HG03442 (cell line): ENCODE measurements around the gene OLFM2.
"Not testable (repeated sequence)": the region's sequence is repeated elsewhere in the genome, so short reads cannot be mapped to it uniquely, and the experiment has no call there.

Experiments
- ATAC-seq: cut with Tn5 transposase; IDR thresholded peaks from one replicate; pipeline ENCODE4 v1.9.1; 2021; ENCODE audit warnings: mild to moderate bottlenecking, moderate library complexity; ENCODE audit not compliant: unreplicated experiment

Gene OLFM2

DNA sequence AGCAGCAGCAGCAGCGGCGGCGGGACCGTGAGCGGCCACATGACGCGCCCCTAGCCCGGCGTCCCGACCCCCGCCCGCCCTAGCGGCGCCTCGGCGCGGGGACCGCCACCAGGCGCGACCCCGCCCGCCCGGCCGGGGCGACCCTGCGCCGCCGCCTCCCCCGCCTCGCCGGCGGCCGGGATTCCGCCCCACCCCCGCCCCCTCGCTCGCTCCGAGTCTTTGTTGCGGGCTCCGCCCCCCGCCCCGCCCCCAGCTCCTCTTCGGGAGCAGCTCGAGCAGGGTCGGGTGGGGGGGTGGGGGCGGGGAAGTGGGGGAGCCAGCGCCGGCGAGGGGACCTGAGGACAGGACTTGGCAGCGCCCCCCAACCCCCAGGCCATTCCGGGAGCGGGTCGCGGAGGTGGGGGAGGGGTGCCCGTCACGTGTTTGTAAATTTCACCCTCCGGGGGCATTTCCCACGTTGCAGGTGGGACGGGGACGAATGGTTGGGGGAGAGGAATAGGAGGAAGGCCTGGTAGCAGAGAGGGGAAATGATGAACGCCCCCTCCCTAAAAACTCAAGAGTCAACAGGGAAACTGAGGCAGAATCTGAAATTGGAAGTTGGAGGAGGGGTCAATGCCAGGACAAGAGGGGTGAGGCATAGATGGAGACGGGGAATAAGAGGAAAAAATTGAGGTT is at the start of gene OLFM2:
OLFM2 (minus strand) TSS at position 190 of the 675 bp plus-strand sequence; CDS start at position 41, 149 bp downstream.
- ATAC-seq = no peak

DNA sequence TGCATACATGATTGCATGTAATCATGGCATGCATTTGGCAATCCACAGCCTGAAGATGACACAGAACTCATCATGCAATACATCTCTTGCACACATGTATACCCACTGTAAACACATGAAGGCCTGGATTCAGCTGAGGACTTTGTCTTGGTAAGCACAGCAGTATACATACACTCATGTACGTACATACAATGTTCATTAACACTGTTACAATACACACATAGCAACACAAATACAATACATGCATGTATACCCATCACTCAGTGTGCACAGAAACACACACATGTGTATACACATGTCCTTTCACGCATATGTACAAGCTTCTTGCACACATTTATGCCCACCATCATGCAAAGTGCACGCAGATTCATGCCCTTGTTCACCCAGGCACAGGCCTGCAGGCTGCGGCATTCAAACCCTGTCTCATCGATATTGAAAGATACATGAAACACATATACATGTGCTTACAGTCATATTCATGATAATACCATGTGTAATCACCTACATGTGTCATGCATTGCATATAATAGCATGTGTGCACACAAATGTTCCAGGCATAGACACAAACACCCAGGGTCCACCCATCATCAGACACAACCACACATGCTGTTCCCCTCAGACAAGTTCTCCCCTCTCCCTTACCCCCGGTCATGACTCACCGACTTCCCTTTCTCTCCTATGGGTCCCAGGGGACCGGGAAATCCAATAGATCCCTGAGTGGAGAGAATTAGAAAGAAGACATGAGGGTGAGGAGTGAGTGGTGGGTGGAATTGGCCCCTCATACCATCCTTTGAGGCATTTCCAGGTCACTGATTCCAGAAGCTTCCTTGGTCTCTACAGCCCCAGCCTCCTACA is 45.3 kb upstream of the OLFM2 start:
- ATAC-seq = no peak

DNA sequence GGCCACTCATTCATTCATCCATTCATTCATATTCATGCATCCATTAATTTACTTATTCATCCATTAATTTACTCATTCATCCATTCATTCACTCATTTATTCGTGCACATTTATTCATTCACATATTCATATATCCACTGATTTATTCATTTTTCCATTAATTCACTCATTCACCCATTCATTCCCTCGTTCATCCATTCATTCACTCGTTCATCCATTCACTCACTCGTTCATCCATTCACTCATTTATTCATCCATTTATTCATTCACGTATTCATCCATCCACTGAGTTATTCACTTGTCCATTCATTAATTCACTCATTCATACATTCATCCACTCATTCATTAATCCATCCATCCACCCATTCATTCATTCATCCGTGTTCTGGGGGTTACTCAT is 35.8 kb upstream of the OLFM2 start:
- no peak for ATAC-seq

DNA sequence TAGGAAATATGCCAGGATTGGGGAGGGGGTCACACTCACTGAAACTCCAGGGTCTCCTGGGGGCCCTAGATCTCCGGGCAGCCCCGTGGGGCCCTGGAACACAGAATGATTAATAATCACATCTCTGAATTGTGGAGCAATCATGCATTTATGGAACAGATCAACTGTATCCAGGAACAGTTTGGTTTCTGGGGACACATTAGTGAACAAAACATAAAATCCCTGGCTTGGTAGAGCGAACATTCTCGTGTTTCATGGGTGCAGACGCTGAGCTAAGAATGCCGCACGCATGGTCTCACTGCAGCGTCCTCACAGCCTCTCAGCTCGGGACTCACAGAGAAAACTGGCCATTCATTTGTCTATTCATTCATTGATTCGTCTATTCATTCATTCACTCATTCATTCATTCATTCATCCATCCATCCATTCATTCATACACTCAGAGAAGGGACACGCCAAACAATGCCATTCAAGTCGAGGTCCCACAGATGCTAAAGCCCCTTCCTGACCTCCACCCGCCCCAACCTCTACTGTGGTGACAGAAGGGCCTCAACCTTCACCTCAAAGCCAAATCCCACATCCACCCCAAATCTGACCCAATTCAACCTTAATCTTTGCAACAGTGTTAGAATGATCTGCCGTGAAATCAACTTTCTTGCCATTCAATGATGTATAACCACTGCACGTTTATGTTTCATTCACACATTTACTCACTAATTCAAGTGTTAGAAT is 35.0 kb upstream of the OLFM2 start:
- ATAC-seq = no peak

DNA sequence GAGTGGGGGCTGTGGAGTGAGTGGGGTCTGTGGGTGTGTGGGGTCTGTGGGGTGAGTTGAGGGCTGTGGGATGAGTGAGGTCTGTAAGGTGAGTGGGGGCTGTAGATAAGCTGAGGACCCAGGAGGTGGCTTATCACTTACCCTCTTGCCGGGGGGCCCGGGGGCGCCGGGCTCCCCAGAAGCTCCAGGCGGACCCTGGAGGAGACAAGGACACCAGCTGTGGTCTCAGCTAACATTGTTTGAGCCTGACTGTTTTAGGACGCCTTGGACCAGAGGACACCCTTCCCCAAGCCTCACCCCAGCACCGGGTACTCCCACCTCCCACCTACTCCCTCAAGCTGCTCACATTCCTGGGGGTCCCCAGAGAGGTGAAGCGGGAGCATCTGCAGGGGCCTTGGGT is 34.2 kb upstream of the OLFM2 start:
- ATAC-seq = no peak

DNA sequence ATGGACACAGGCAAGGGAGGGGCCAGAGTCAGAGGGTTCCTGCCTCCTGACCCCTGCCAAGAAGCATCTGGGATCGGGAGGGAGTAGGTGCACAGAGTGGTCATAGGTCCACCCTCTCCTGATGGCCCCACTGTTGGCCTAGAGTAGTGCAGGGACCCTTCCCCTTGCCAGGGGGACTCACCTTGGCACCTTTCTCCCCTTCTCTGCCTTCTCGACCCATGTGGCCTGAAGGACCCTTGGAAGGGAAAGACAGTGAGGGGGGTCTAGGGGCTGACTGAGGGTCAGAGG is 33.3 kb upstream of the OLFM2 start:
- ATAC-seq = no peak

DNA sequence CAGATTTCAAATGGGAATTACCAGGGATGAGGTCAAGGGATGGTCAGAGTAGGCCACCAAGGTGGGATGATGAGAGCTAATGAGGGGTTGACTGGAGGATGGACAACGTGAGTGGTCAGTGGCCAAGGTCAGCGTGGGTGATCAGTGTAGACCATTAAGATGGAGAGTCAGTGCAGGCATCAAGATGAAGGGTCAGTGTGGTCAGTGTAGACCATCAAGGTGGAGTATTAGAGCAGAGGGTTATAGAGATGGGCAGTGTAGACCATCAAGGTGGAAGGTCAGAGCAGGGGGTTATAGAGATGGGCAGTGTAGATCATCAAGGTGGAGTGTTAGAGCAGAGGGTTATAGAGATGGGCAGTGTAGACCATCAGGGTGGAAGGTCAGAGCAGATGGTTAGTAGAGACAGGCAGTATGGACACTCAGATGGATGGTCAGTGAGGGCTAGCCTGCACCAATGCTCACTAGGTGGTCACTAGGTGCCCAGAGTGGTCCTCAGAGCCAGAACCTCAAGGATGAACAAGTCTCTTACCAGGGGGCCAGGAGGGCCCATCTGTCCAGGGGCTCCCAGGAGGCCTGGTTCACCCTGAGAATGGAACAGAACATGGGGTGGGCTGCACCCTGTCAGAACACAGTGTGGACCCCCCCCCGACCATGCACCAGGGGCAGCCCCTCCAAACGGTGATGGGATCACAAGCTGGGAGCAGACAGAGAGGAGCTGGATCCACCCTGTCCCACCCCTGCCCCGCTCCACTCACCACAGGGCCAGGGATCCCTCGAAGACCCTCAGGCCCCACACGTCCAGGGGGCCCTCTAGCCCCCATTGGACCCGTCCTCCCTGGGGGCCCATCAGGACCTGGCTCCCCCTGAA is 32.7 kb upstream of the OLFM2 start:
- ATAC-seq = no peak

DNA sequence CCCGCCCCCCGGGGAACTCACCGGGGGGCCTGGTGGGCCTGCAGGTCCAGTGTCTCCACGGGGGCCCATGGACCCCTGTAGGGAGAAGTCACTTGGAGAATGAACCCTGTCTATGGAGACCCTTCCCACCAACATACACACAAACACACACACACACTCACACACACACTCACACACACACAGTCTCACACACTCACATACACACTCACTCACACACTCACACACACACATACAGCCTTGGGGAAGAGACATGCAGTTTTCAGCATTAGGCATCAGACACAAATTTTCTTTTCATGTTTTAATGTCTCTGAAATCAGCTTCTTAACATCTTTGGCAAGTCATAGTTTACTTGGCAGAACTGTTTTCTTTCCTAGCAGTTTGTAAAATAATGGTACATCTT is 31.0 kb upstream of the OLFM2 start:
- no peak for ATAC-seq

DNA sequence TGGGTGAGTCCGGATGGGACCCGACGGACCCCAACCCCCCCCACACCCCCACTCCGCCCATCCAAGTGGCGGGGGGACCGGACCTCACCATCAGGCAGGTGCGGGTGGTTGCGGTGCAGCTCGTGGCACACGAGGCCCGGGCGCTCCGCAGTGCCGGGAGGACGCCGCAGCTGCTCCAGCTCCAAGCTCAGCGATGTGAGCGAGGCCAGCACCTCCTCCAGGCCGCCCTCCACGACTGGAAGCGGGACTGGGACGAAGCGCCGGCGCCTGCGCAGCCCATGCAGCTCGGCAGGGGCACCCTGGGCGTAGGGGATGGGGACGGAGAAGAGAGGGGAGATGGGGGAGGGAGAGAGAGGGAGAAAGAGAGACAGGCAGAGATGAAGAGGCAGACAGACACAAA is 30.1 kb upstream of the OLFM2 start:
- no peak for ATAC-seq

DNA sequence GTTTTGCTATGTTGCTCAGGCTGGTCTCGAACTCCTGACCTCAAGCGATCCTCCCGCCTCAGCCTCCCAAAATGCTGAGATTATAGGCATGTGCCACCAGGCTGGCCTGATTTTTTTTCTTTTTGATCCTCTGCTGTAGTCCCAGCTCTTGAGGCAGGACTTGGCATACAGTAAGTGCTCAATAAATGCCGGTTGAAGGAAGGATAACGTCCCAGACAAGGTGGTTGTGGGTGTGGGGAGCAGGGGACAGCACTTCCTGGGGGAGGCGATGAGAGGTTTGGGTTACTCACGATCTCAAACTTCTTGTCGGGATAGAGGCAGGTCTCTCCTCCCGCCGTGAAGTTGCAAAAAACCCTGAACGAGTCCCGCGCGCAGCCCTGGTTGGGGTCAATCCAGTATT is 29.7 kb upstream of the OLFM2 start:
- ATAC-seq = no peak

DNA sequence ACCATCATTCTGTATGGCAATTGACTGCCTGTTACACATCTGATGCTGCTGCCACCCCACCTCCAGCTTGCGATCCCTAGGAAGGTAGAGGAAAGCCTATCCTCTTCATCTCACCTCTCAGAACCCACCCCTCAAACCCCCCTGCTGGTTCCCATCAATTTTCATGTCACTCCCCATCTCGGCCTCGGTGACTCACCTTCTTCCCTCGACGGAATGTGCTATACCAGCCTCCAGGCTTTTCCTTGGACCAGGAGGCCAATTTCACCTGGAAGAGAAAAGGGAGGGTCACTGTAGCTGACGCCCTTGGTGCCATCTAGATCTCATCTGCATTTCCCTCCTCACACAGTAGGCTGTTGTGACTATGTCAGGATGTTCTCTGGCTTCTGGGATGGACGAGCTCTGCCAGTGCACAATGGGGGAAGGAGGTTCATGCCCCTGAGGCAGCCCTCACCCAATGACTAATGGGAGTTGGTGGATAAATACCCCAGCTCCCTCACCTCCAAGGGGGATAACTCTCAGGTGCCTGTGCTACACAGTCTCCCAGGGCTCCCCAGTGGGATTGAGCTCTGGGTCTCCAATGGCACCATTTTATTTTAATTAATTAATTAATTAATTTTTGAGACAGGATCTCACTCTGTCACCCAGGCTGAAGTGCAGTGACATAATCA is 26.4 kb upstream of the OLFM2 start:
- ATAC-seq = no peak

DNA sequence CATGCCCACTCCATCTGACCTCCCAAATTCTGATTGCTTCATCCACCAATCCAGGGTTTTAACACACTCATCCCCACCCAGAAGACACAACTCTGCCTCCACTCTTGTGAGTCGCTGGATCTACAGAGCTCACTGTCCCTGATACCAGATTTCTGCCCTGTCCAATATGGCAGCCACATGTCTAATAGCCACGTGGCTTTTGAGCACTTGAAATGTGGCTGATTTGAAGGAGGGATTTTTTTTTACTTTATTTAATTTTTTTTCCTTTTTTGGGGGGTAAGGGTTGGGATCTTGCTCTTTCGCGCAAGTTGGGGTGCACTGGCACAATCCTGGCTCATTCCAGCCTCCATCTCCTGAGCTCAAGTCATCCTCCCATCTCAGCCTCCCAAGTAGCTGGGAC is 24.8 kb upstream of the OLFM2 start:
- ATAC-seq = no peak

DNA sequence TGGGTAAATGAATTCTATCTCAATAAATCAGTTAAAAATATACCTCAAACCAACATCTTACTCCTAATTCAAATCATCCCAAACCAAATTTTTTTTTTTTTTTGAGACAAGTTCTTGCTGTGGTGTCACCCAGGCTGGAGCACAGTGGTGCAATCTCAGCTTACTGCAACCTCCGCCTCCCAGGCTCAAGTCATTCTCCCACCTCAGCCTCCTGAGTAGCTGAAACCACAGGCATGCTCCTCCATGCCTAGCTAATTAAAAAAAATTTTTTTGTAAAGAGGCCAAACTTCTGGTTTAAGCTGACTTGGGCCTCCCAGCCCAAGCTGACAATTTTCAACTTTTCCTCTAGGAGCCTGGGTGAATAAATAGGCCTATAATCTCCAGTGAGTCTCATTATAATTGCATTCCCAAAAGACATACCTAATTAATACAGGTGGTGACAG is 22.1 kb upstream of the OLFM2 start:
- no peak for ATAC-seq

DNA sequence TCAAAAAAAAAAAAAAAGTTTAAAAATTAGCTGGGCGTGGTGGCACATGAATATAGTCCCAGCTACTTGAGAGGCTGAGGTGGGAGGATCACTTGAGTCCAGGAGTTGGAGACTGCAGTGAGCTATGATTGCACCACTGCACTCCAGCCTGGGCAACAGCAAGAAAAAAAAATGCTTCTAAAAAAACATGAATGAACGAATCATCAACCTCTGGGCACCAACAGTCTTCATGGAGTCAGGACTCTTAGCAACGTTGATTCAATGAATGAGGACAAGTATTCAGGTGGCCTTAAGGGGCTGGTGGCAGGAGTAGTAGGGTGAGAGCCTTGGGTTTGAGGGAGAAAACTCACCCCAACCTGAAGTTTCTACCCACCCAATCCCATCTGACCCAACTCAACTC is 20.6 kb upstream of the OLFM2 start:
- ATAC-seq = no peak

DNA sequence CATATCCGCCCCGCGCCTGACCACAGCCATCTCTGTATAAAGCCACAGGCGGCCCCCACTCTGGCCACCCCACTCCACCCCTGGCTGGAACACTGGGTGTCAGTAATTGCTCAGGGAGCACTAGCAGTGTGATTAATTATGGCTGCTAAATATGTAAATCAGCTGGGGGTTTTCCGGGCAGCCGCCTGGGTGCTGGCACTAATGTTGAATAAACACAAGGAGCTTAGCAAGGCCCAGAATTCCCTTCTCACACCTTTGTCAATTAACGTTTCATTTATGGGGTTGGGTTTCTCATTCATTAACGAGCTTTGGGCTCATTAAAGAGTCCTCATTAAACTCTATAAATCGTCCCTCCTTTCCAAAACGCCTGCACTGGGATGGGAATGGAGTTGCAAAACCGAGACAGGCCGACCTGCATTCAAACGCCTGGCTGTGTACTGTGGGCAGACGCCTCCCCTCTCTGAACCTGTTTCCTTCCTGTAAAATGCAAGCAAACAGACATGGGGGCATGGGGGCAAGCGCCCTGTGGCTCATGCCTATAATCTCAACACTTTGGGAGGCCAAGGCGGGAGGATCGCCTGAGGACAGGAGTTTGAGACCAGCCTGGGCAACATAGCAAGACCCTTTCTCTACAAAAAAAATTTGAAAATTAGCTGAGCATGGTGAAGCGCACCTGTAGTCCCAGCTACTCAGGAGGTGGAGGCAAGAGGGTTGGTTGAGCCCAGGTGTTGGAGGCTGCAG is 17.7 kb upstream of the OLFM2 start:
- ATAC-seq = no peak

DNA sequence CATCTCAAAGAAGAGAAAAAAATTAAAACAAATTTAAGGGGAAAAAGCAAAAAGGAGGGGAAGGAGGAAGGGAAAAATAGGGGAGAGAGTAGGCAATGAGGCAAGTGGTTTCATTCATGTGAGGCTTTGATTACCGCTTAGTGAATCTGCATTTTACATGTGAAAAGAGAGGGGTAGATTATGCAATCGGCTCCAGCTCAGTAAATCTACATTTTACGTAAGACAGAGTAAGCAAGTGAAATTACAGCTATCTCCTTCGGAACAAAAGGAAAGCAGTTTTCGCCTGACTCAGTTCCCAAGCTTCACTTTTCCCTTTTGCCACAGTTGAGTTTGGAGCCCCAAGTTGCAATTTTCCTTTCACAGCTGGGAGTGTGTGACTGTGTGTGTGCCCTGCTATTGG is 16.0 kb upstream of the OLFM2 start:
- no peak for ATAC-seq

DNA sequence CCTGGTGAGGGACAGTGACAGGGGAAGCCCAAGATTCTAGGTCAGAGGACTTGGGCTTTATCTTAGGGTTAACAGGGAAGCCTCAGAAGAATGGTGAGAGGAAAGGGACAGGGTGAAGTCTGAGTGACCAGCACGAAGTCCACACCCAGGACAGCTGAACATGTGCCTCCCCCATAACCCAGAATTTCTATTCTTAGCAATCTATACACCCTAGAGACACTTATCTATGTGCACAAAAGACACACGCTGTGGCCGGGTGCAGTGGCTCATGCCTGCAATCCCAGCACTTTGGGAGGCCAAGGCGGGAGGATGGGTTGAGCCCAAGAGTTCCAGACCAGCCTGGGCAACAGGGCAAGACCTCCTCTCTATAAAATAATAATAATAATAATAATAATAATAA is 11.1 kb upstream of the OLFM2 start:
- ATAC-seq = no peak

DNA sequence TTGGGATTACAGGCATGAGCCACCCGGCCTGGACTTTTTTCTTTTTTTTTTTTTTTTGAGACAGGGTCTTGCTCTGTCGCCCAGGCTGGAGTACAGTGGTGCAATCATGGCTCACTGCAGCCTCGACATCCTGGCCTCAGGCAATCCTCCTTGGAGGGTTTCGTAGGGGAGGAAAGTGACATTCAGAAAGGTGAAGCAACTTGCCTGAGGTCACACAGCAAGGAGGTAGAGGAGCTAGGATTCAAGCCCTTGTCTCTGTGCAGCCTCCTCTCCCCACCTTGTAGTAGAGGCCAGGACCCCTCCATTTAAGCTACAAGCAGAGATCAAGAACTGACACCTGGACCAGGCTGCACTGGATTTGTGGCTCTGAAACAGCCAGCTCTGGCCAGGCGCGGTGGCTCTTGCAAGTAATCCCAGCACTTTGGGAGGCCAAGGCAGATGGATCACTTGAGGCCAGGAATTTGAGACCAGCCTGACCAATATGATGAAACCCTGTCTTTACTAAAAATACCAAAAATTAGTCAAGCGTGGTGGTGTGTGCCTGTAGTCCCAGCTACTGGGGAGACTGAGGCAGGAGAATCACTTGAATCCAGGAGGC is 10.3 kb upstream of the OLFM2 start:
- not testable (repeated sequence) for ATAC-seq

DNA sequence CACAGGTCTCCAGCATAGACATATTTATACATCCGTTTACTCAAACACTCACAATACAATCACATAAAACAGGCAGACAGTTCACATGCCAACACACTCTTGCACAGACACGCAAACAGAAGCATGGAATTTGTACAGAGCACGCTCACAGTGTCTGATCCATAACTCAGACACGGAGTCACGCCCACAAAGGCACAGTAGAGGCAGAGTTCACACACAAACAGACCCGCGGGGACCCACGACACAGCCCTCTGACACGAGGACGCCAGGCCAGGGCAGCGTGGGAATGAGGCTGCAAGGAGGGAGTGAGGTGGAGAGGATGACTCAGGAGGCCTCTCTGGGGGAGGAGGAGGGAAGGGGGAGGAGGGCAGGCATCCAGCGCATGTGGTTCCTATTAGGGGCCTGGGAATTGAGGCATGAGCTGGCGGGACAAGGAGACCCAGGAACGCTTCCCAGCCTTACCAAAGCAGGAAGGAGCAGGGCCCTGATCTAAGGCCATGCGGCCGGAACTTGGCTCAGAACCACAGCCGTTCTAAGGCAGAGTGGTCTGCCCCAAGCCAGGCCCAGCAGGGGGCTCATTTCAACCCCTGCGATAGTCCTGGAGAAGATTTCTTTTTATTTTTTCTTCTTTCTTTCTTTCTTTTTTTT is 9.1 kb upstream of the OLFM2 start:
- no peak for ATAC-seq
